Activated T-cell treated with anti-CD3 and anti-CD28 coated beads for 48 hours (primary cell): ENCODE measurements around the gene CDKN2D.

Experiments
- DNase-seq: peaks from one replicate; pipeline ENCODE4 v3.0.0-alpha.2; 2020; ENCODE audit warnings: low read depth

The CDKN2D gene

DNA sequence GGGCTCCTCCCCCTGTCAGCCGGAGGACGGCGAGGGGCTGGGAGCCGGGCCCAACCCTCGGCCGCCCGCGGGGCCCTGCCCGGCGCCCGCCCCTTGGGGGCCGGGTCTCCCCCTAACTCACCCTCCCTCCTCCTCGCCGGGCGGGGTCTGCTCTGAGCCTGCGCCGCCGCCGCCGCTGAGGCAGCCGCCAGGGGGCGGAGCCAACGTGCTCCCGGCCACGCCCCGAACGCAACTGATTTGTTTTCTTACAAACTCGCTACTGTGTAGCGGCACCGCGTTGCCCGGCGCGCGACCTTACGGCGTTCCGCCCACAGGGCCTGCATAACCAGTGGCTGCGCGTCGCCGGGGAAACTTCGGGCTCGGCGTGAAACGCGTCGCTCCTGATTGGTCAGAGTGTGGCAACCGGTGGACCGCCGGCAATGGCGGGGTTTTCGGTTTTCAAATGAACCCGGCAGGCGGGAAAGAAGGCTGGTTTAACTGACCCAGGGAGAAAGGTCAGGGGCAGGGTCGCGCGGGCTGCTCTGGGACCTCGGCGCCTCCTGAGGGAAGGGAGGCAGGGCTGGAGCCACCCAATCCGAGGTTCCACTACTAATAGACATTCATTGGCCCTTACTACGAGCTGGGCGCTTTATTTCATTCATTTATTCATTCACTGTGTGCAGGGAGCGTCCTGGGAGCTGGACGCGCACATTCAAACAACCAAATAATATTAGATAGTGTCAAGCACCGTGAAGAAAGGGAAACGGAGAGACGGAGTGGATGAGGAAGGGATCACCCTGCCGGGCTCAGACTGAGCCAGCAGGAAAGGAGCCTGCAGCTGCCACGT, at the start of gene CDKN2D:
CDKN2D (minus strand) TSS at position 154 of the 826 bp plus-strand sequence. CDS start 326 bp downstream, outside the sequence.
- DNase-seq: peak; percentile 100

GRCh38 chr19:10617409-10618121, 48.8 kb upstream of the CDKN2D start:
- no peak for DNase-seq

- DNase-seq: no peak
Observed at GRCh38 chr19:10615429-10616023, 46.7 kb upstream of the CDKN2D start.

DNA sequence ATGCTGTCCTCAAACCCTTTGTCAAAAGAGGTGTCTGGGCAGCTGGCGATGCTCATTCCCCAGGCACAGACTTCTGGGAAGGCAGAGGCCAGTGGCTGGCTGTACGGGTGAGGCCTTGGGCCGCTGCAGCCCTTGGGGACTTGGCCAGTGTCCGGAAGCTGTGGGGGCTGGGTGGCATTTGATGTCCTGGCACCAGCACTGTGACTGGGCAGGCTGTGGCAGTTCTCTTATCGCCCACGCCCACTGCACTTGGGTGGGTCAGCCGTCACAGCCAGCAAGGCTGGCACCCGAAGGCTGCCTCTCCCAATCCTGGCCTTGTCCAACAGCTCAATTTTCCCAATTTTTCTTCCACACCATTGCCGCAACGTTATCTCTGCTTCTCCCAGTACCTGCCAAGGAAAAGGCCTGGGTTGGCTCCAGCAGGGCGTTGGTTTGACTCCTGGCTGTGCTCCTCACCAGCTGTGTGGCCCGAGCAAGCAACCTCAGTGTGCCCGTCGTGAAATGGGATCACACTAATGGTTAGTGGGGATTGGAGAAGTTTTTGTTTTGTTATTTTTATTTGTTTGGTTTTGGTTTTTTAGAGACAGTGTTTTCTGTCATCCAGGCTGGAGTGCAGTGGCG, 43.8 kb upstream of the CDKN2D start:
- DNase-seq: no peak

DNA sequence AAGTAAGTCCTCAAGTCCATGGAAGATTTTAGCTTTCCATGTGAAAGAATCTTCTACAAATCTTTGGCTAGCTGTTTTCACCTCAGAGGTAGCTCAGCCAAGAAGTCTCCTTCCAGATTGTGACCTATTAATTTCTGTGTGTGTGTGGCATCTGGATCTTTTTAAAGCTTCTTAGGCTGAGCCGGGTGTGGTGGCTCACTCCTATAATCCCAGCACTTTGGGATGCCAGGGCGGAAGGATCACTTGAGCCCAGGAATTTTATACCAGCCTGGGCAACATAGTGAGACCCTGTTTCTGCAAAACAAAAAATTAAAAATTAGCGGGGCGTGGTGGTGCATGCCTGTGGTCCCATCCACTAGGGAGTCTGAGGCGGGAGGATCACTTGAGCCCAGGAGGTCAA, 43.1 kb upstream of the CDKN2D start:
- no peak for DNase-seq

DNA sequence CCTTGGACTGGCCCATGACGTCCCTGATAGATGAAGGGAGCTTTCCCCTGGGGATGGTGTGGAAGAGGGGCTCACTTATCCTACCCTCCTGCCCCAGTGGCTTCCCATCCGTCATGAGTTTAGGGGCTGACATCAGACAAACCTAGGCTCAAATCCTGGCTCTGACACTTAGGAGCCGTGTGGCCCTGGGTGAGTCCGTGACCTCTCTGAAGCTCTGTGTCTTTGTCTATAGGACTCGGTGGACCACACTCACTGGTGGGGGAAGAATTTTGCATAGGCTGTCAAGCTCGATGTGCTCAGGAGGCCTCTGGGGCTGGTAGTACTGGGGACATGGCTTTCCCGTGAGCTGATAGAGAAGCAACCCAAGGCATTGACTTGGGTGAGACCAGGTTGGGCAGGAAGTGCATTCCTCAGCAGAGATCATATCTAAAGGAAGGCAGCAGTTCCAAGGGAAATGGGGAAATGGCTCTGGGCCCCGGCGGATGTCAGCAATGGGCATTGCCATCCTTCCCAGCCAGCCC, 35.7 kb upstream of the CDKN2D start:
- DNase-seq: no peak

GRCh38 chr19:10603873-10604459, 35.2 kb upstream of the CDKN2D start:
- peak; percentile 13 for DNase-seq

DNA sequence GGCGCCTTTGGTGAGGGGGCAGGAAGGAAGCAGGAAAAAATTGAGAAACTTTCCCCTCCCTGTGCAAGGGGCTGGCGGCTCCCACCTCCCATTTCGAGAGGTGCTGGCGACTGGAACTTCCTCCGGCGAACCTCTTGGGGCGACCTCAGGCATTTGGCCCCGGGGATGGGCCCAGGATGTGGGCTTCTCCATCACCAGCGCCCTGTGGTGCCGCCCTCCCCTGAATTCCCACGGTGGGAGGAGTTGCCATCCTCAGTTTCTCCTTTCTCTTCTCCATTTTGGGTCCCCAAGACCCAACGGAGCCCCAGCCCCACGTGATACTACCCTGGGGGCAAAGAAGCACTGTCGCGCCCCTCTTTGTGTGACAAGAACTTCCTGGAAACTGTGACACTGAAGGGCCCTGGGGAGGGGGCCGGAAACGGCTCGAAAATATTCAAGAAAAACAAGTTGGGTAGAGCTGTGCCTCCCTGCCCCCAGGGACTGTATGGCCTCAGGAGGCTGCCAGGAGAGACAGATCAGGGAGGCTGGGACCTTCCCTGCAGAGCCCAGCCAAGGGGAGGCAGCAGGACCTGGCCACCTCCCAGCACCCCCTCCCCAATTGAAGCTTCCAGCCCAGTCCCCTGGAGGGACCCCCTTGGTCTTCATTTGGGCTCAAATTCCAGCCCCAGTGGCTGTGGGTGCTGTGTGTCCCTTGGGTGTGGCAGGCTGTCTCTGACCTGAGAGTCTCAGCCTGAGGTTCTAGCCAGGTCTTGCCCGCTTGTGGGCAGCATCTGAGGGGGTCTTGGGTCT, 34.5 kb upstream of the CDKN2D start:
- peak; percentile 61 for DNase-seq

DNA sequence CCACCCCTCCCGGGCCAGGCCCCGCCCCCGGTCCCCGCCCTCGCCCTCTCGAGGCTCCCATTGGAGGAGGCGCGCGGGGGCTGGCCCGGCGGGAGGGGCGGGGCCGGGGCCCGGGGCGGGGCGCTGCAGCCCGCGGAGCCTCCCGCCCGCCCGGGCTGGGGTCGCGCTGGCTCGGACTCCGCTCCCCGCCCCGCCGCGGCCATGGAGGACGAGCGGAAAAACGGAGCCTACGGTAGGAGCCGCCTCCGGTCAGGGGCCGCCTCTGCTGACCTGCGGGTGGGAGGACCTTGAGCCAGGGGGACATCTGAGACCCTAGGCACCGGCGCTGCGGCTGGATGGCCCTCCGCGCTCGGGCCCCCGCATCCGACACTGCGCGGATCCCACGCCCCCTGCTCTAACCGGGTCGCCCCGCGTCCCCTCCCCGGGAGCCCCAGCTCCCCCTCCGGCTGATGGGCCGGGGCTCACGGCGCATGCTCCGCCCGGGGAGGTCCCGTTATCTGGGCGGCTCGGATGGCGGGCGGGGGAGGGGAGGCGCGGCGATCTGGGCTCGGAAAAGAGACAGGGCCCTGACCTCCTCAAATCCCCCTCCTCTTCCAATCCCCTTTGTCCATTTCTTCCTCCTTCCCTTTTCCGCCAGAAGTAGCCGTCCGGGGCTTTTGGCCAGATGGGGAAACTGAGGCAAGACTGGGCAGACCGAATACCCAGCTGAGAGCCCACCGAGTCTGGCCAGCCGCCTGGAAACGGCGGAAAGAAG, 33.7 kb upstream of the CDKN2D start:
- DNase-seq: peak; percentile 89

GRCh38 chr19:10601999-10602329, 33.2 kb upstream of the CDKN2D start:
- DNase-seq: no peak

DNA sequence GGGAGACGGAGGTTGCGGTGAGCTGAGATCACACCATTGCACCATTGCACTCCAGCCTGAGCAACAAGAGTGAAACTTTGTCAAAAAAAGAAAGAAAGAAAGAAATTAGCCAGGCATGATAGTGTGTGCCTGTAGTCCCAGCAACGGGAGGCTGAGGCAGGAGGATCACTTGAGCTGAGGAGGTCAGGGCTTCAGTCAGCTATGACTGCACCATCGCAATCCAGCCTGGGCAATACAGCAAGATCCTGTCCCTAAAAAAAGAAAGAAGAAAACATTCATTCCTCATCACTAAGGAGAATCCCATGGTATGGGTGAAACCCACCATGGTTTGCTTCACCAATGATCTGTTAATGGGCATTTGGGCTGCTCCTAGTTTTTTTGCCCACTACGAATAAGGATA, 31.4 kb upstream of the CDKN2D start:
- DNase-seq: no peak

- no peak for DNase-seq
Observed at GRCh38 chr19:10593820-10594637, 25.2 kb upstream of the CDKN2D start.

GRCh38 chr19:10593148-10593547, 24.4 kb upstream of the CDKN2D start:
- no peak for DNase-seq

DNA sequence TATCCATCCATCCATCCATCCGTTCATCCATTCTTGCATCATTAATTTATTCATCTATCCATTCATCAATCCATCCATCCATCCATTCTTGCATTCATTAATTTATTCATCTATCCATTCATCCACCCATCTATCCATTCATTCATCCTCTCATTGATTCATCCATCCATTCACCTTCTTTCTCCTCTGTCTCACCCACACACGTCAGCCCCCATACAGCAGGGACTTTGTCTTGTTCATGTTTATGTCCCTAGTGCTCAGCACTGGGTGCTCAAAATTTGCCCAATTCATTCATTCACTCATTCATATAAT, 19.0 kb upstream of the CDKN2D start:
- no peak for DNase-seq

GRCh38 chr19:10587022-10587838, 18.5 kb upstream of the CDKN2D start, which contains the start of gene AP1M2:
Gene AP1M2, minus strand, starts transcription at chr19:10587312. Its CDS starts 81 bp downstream, at chr19:10587231.
- DNase-seq: no peak

DNA sequence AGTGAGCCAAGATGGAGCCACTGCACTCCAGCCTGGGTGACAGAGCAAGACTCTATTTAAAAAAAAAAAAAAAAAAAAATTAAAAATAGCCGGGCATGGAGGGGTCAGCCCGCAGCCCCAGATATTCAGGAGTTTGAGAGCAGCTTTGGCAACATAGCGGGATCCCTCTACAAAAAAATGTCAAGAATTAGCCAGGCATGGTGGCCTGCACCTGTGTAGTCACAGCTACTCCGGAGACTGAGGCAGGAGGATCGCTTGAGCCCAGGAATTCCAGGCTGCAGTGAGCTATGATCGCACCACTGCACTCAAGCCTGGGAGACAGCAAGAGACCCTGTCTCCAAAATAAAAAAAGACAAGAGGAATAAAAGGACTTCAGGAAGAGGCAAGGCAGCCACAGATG, 17.6 kb upstream of the CDKN2D start:
- DNase-seq: no peak

- DNase-seq: no peak
Observed at GRCh38 chr19:10583036-10583776, 14.4 kb upstream of the CDKN2D start.

- no peak for DNase-seq
Observed at GRCh38 chr19:10582091-10582490, 13.3 kb upstream of the CDKN2D start.
